ENCODE results near the gene ACP7.
A peak's percentile ranks its signal among the peaks of the same experiment; 100 is the strongest.
"Not testable (repeated sequence)": the region's sequence is repeated elsewhere in the genome, so short reads cannot be mapped to it uniquely, and the experiment has no call there.

ACP7 gene

GRCh38 chr19:39083983-39084731 is at the start of gene ACP7:
Gene ACP7, plus strand, starts transcription at chr19:39084368. Its CDS starts 902 bp downstream, at chr19:39085270.
- DNase-seq: no peak

GRCh38 chr19:39036581-39036980 is 47.6 kb upstream of the ACP7 start:
- DNase-seq: no peak

- DNase-seq: no peak
These were observed 47.0 kb upstream of the ACP7 start for GRCh38 chr19:39037194-39037593.

GRCh38 chr19:39038098-39038497 is 46.1 kb upstream of the ACP7 start:
- DNase-seq: peak; percentile 98

GRCh38 chr19:39045506-39045905 is 38.7 kb upstream of the ACP7 start:
- no peak for DNase-seq

GRCh38 chr19:39046037-39046821 is 37.9 kb upstream of the ACP7 start:
- DNase-seq: no peak

- DNase-seq: no peak
These were observed 37.1 kb upstream of the ACP7 start for GRCh38 chr19:39047073-39047472.

GRCh38 chr19:39052243-39052746 is 31.9 kb upstream of the ACP7 start:
- DNase-seq: peak; percentile 84

- no peak for DNase-seq
These were observed 31.3 kb upstream of the ACP7 start for GRCh38 chr19:39052846-39053245.

GRCh38 chr19:39053276-39054090 is 30.7 kb upstream of the ACP7 start:
- DNase-seq: no peak

GRCh38 chr19:39054091-39054470 is 30.1 kb upstream of the ACP7 start:
- DNase-seq: no peak

- no peak for DNase-seq
These were observed 26.6 kb upstream of the ACP7 start for GRCh38 chr19:39057615-39058014.

GRCh38 chr19:39059302-39059701 is 24.9 kb upstream of the ACP7 start:
- no peak for DNase-seq

GRCh38 chr19:39060171-39060570 is 24.0 kb upstream of the ACP7 start:
- no peak for DNase-seq

- no peak for DNase-seq
These were observed 19.8 kb upstream of the ACP7 start for GRCh38 chr19:39064405-39064804.

- no peak for DNase-seq
These were observed 18.2 kb upstream of the ACP7 start for GRCh38 chr19:39065928-39066327.

- DNase-seq: no peak
These were observed 17.1 kb upstream of the ACP7 start for GRCh38 chr19:39067104-39067503.

- not testable (repeated sequence) for DNase-seq
These were observed 15.9 kb upstream of the ACP7 start for GRCh38 chr19:39068259-39068658.

- DNase-seq: no peak
These were observed 13.3 kb upstream of the ACP7 start for GRCh38 chr19:39070888-39071287.

GRCh38 chr19:39074205-39074692 is 9.9 kb upstream of the ACP7 start:
- DNase-seq: no peak

GRCh38 chr19:39074942-39075341 is 9.2 kb upstream of the ACP7 start:
- DNase-seq: no peak

GRCh38 chr19:39077323-39077722 is 6.8 kb upstream of the ACP7 start:
- no peak for DNase-seq

All from 8988T (cell line).